SK-N-SH (cell line): ENCODE data around the gene HCAR2. TPM values are rescaled to one million over a fixed set of nuclear protein-coding genes. Genes with fewer than 3 reads are reported as not detected.

ENCODE experiments used
- CTCF ChIA-PET: fragments of 300-600, 350-600 bp; formaldehyde crosslinking; extraction: SDS; loops from one replicate; lab custom pipeline; 2021; lab: Yijun Ruan, JAX
- POLR2A ChIA-PET: fragments of 350-600 bp; sonication (Branson Sonifier 250); formaldehyde crosslinking; extraction: SDS; loops from one replicate; lab custom pipeline; 2020; ENCODE audit warnings: antibody characterized with exemption, inconsistent platforms; lab: Yijun Ruan, JAX
- DNase-seq: peaks from one replicate; pipeline ENCODE4 v3.0.0; 2012
- H2AFZ ChIP-seq: fragments of 200-600 bp; sonication (generic); 2 replicates; pipeline ENCODE4 v1.8.1; 2016; ENCODE audit warnings: antibody characterized with exemption, mild to moderate bottlenecking, low read depth
- H3F3A ChIP-seq: fragments of 200-600 bp; sonication (generic); replicated peaks from 2 replicates; pipeline ENCODE3; 2016; ENCODE audit warnings: antibody characterized with exemption, mild to moderate bottlenecking; ENCODE audit not compliant: insufficient read depth
- H3K27ac ChIP-seq, 2 experiments: fragments of 200-500 bp in 1 of 2; fragments of 200-600 bp in 1 of 2; sonication (Bioruptor generic) in 1 of 2; sonication (generic), shearing (Covaris generic) in 1 of 2; 2 replicates each; pipeline versions ENCODE4 v1.5.1 to v1.6.1; 2014 to 2016; ENCODE audit warnings: low read depth in 2 of 2, inconsistent platforms in 1 of 2, low read length in 1 of 2, mild to moderate bottlenecking in 1 of 2, mixed read lengths in 1 of 2
- H3K27me3 ChIP-seq: fragments of 200-600 bp; sonication (generic), shearing (Covaris generic); 2 replicates; pipeline ENCODE4 v1.6.1; 2016; ENCODE audit warnings: mixed run types; ENCODE audit not compliant: insufficient read depth
- H3K36me3 ChIP-seq, 2 experiments: fragments of 200-500 bp in 1 of 2; fragments of 200-600 bp in 1 of 2; sonication (Bioruptor generic) in 1 of 2; sonication (generic) in 1 of 2; replicated peaks in 1 of 2; 2 replicates each; pipeline versions ENCODE3 to v1.5.1; 2014 to 2016; ENCODE audit warnings: low read length in 1 of 2, mild to moderate bottlenecking in 1 of 2; ENCODE audit not compliant: insufficient read depth in 2 of 2, control insufficient read depth in 1 of 2
- H3K4me1 ChIP-seq, 2 experiments: fragments of 200-500 bp in 1 of 2; fragments of 200-600 bp in 1 of 2; sonication (Bioruptor generic) in 1 of 2; sonication (generic), shearing (Covaris generic) in 1 of 2; 2 replicates each; pipeline versions ENCODE4 v1.5.1 to v1.6.1; 2014 to 2016; ENCODE audit warnings: low read depth in 1 of 2, low read length in 1 of 2, mixed run types in 1 of 2; ENCODE audit not compliant: insufficient read depth in 2 of 2, control insufficient read depth in 1 of 2
- H3K4me2 ChIP-seq: fragments of 200-600 bp; sonication (generic), shearing (Covaris generic); 2 replicates; pipeline ENCODE4 v1.6.1; 2017; ENCODE audit warnings: mixed run types
- H3K4me3 ChIP-seq, 2 experiments: fragments of 200-500 bp in 1 of 2; fragments of 200-600 bp in 1 of 2; sonication (Bioruptor generic) in 1 of 2; sonication (generic), shearing (Covaris generic) in 1 of 2; 2 replicates each; pipeline versions ENCODE4 v1.5.1 to v1.8.1; 2014 to 2016; ENCODE audit warnings: low read depth in 2 of 2, inconsistent platforms in 1 of 2, low read length in 1 of 2, mild to moderate bottlenecking in 1 of 2, mixed read lengths in 1 of 2, moderate library complexity in 1 of 2
- H3K79me2 ChIP-seq: fragments of 200-600 bp; sonication (generic); 2 replicates; pipeline ENCODE4 v1.8.1; 2017; ENCODE audit warnings: mild to moderate bottlenecking; ENCODE audit not compliant: insufficient read depth
- H3K9ac ChIP-seq: fragments of 200-600 bp; sonication (generic); 2 replicates; pipeline ENCODE4 v1.6.1; 2017; ENCODE audit warnings: mixed run types
- H3K9me2 ChIP-seq: fragments of 200-600 bp; sonication (generic); 2 replicates; pipeline ENCODE4 v1.6.1; 2017; ENCODE audit warnings: mixed run types
- H3K9me3 ChIP-seq: fragments of 200-600 bp; sonication (generic); 2 replicates; pipeline ENCODE4 v1.6.1; 2017; ENCODE audit warnings: mixed run types, mild to moderate bottlenecking, moderate library complexity
- H4K20me1 ChIP-seq: fragments of 200-600 bp; sonication (generic); 2 replicates; pipeline ENCODE4 v1.6.1; 2017; ENCODE audit warnings: mild to moderate bottlenecking, mixed run types; ENCODE audit not compliant: insufficient read depth
- CHD2 ChIP-seq: fragments of 150-350 bp; IDR thresholded peaks from 2 replicates; pipeline ENCODE4 v1.6.1; 2018; ENCODE audit warnings: low read length; ENCODE audit not compliant: partially characterized antibody
- EZH2phosphoT487 ChIP-seq: fragments of 200-600 bp; sonication (generic); IDR thresholded peaks from 2 replicates; pipeline ENCODE4 v1.6.1; 2017; ENCODE audit warnings: low read depth, mixed run types, mild to moderate bottlenecking, antibody characterized with exemption, moderate library complexity, borderline replicate concordance
- FOXJ3 ChIP-seq: sonication (generic); formaldehyde crosslinking; IDR thresholded peaks from 2 replicates; pipeline ENCODE4 v1.5.1; 2020; ENCODE audit warnings: mild to moderate bottlenecking, missing genetic modification reagents
- GABPA ChIP-seq: IDR thresholded peaks from 2 replicates; pipeline ENCODE4 v1.4.0; 2012; ENCODE audit warnings: low read depth, mild to moderate bottlenecking
- GATA2 ChIP-seq: sonication (generic); formaldehyde crosslinking; IDR thresholded peaks from 2 replicates; pipeline ENCODE4 v1.5.0; 2020; ENCODE audit warnings: mild to moderate bottlenecking, missing genetic modification reagents
- JUND ChIP-seq: IDR thresholded peaks from 2 replicates; pipeline ENCODE4 v1.4.0; 2012
- MEF2A ChIP-seq: IDR thresholded peaks from 2 replicates; pipeline ENCODE4 v1.4.0; 2012; ENCODE audit warnings: low read depth, borderline replicate concordance
- MXI1 ChIP-seq: IDR thresholded peaks from 2 replicates; pipeline ENCODE4 v1.6.1; 2012; ENCODE audit warnings: mild to moderate bottlenecking, low read depth, low read length, improper control_type of control experiment
- NRF1 ChIP-seq: IDR thresholded peaks from 2 replicates; pipeline ENCODE4 v1.6.1; 2012; ENCODE audit warnings: low read depth, mild to moderate bottlenecking, low read length
- RAD21 ChIP-seq: IDR thresholded peaks from 2 replicates; pipeline ENCODE4 v1.6.1; 2012; ENCODE audit warnings: mild to moderate bottlenecking, low read length
- RCOR1 ChIP-seq: fragments of 150-350 bp; IDR thresholded peaks from 2 replicates; pipeline ENCODE4 v1.6.1; 2017; ENCODE audit warnings: antibody characterized with exemption, low read length
- RXRA ChIP-seq: IDR thresholded peaks from 2 replicates; pipeline ENCODE4 v1.4.0; 2012; ENCODE audit warnings: low read depth, mild to moderate bottlenecking, borderline replicate concordance
- SIN3A ChIP-seq: IDR thresholded peaks from 2 replicates; pipeline ENCODE4 v1.6.1; 2012; ENCODE audit warnings: low read depth, mild to moderate bottlenecking, low read length, moderate library complexity, borderline replicate concordance
- TCF12 ChIP-seq: IDR thresholded peaks from 2 replicates; pipeline ENCODE4 v1.4.0; 2012
- YY1 ChIP-seq: IDR thresholded peaks from 2 replicates; pipeline ENCODE4 v1.4.0; 2012; ENCODE audit warnings: low read depth, mild to moderate bottlenecking
- WGBS: methylation state at CpG from one replicate; pipeline ENCODE4 v1.1.6; 2017; ENCODE audit warnings: low lambda C conversion rate; 5-methylcytosine and 5-hydroxymethylcytosine counted together
- polyA plus RNA-seq, 3 experiments: library from polyadenylated mRNA; depleted of rRNA; stranded (reverse); fragments of >200 nt; gene quantifications; 2 replicates each; pipeline ENCODE4 v1.2.3, GENCODE V29; 2012
- TF ChIP-seq, protein P1 (sequence below): IDR thresholded peaks from 2 replicates; pipeline ENCODE4 v1.6.1; 2012; ENCODE audit warnings: mild to moderate bottlenecking, low read depth, low read length, moderate library complexity
- TF ChIP-seq, protein P2 (sequence below): fragments of 150-350 bp; IDR thresholded peaks from 2 replicates; pipeline ENCODE4 v1.6.1; 2017; ENCODE audit warnings: antibody characterized with exemption, low read length, low read depth, borderline replicate concordance
- TF ChIP-seq, protein P3 (sequence below): IDR thresholded peaks from 2 replicates; pipeline ENCODE4; 2012
- TF ChIP-seq, protein P4 (sequence below): IDR thresholded peaks from 2 replicates; pipeline ENCODE4 v1.4.0; 2012; ENCODE audit warnings: low read depth, borderline replicate concordance
- TF ChIP-seq, protein P5 (sequence below): fragments of 200-600 bp; sonication (generic); IDR thresholded peaks from 2 replicates; pipeline ENCODE4 v1.6.1; 2017; ENCODE audit warnings: antibody characterized with exemption, mild to moderate bottlenecking, moderate library complexity

The HCAR2 gene
- polyA plus RNA-seq, 1 of the 3 experiments (the other 2 are of a cell fraction) = not detected

DNA sequence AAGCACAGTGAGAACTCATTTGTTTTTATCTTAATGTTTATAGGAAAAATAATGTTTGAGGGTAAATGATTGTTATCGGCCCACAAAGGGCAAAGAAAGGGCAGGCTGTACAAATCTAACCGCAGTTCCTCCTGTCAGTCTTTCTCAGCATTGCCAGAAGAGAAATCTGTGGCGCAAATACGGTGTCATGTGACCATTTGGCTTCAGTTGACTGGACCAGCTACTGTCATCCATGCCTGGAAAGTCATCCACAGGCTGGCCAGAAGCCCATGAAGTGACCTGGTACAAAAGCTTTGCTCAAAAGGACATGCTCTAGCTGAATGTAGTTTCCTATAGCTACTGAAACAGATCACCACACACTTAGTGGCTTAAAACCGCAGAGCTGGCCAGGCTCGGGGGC, 43.6 kb downstream of the HCAR2 start:
- TF ChIP-seq, protein P1, sequence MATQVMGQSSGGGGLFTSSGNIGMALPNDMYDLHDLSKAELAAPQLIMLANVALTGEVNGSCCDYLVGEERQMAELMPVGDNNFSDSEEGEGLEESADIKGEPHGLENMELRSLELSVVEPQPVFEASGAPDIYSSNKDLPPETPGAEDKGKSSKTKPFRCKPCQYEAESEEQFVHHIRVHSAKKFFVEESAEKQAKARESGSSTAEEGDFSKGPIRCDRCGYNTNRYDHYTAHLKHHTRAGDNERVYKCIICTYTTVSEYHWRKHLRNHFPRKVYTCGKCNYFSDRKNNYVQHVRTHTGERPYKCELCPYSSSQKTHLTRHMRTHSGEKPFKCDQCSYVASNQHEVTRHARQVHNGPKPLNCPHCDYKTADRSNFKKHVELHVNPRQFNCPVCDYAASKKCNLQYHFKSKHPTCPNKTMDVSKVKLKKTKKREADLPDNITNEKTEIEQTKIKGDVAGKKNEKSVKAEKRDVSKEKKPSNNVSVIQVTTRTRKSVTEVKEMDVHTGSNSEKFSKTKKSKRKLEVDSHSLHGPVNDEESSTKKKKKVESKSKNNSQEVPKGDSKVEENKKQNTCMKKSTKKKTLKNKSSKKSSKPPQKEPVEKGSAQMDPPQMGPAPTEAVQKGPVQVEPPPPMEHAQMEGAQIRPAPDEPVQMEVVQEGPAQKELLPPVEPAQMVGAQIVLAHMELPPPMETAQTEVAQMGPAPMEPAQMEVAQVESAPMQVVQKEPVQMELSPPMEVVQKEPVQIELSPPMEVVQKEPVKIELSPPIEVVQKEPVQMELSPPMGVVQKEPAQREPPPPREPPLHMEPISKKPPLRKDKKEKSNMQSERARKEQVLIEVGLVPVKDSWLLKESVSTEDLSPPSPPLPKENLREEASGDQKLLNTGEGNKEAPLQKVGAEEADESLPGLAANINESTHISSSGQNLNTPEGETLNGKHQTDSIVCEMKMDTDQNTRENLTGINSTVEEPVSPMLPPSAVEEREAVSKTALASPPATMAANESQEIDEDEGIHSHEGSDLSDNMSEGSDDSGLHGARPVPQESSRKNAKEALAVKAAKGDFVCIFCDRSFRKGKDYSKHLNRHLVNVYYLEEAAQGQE = no peak
- TF ChIP-seq YY1 = no peak
- TF ChIP-seq GATA2 = no peak
- no peak for TF ChIP-seq TCF12
- TF ChIP-seq MEF2A = no peak
- TF ChIP-seq EZH2phosphoT487 = no peak
- no peak for TF ChIP-seq RXRA
- no peak for TF ChIP-seq RAD21
- TF ChIP-seq GABPA = no peak
- TF ChIP-seq FOXJ3 (CRISPR knock-in tag) = no peak
- no peak for TF ChIP-seq SIN3A
- TF ChIP-seq, protein P2, sequence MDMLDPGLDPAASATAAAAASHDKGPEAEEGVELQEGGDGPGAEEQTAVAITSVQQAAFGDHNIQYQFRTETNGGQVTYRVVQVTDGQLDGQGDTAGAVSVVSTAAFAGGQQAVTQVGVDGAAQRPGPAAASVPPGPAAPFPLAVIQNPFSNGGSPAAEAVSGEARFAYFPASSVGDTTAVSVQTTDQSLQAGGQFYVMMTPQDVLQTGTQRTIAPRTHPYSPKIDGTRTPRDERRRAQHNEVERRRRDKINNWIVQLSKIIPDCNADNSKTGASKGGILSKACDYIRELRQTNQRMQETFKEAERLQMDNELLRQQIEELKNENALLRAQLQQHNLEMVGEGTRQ = no peak
- TF ChIP-seq, protein P3, sequence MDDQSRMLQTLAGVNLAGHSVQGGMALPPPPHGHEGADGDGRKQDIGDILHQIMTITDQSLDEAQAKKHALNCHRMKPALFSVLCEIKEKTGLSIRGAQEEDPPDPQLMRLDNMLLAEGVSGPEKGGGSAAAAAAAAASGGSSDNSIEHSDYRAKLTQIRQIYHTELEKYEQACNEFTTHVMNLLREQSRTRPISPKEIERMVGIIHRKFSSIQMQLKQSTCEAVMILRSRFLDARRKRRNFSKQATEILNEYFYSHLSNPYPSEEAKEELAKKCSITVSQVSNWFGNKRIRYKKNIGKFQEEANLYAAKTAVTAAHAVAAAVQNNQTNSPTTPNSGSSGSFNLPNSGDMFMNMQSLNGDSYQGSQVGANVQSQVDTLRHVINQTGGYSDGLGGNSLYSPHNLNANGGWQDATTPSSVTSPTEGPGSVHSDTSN = no peak
- no peak for TF ChIP-seq MXI1
- TF ChIP-seq JUND = no peak
- H3K27ac ChIP-seq = no peak overlapping the region
- WGBS = 91% methylated on average over 6 of the region's 6 CpGs

DNA sequence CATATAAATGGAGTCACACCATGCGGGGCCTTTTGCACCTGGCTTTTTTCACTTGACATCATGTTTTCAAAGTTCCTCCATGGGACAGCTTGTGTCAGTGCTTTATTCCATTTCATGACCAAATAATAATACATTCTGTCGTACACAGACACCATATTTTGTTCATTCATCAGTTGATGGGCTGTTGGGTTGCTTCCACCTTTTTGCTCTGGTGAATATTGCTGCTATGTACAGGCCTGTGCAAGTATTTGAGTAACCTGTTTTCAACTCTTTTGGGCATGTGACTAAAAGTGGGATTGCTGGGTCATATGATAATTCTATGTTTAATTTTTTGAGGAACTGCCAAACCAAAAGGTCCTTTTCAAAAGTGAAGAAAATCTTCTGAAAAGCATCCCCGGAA, 46.9 kb downstream of the HCAR2 start:
- Histone ChIP-seq H3K27ac (no peak overlapping the region), H3K9me2 (no peaks in the 10 kb centered on the region), H3K4me2 (no peak overlapping the region), H3F3A (no peaks in the 10 kb centered on the region), H3K4me1 (no peaks in the 10 kb centered on the region), H4K20me1 (no peaks in the 10 kb centered on the region), H3K9me3 (no peaks in the 10 kb centered on the region), H3K9ac (no peak overlapping the region), H3K36me3 (no peaks in the 10 kb centered on the region), H3K79me2 (no peaks in the 10 kb centered on the region), H3K27me3 (no peaks in the 10 kb centered on the region), H2AFZ (no peak overlapping the region), H3K4me3 (no peak overlapping the region)
- CTCF ChIA-PET = no interaction called here
- 89% methylated on average over 3 of the region's 3 CpGs for WGBS
- POLR2A ChIA-PET = no interaction called here
- DNase-seq = no peak
- no peak for TF ChIP-seq NRF1
- no peak for TF ChIP-seq CHD2
- TF ChIP-seq, protein P4, sequence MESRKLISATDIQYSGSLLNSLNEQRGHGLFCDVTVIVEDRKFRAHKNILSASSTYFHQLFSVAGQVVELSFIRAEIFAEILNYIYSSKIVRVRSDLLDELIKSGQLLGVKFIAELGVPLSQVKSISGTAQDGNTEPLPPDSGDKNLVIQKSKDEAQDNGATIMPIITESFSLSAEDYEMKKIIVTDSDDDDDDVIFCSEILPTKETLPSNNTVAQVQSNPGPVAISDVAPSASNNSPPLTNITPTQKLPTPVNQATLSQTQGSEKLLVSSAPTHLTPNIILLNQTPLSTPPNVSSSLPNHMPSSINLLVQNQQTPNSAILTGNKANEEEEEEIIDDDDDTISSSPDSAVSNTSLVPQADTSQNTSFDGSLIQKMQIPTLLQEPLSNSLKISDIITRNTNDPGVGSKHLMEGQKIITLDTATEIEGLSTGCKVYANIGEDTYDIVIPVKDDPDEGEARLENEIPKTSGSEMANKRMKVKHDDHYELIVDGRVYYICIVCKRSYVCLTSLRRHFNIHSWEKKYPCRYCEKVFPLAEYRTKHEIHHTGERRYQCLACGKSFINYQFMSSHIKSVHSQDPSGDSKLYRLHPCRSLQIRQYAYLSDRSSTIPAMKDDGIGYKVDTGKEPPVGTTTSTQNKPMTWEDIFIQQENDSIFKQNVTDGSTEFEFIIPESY = no peak
- no peak for TF ChIP-seq RAD21
- no peak for TF ChIP-seq YY1
- no peak for TF ChIP-seq SIN3A
- TF ChIP-seq TCF12 = no peak
- TF ChIP-seq, protein P5, sequence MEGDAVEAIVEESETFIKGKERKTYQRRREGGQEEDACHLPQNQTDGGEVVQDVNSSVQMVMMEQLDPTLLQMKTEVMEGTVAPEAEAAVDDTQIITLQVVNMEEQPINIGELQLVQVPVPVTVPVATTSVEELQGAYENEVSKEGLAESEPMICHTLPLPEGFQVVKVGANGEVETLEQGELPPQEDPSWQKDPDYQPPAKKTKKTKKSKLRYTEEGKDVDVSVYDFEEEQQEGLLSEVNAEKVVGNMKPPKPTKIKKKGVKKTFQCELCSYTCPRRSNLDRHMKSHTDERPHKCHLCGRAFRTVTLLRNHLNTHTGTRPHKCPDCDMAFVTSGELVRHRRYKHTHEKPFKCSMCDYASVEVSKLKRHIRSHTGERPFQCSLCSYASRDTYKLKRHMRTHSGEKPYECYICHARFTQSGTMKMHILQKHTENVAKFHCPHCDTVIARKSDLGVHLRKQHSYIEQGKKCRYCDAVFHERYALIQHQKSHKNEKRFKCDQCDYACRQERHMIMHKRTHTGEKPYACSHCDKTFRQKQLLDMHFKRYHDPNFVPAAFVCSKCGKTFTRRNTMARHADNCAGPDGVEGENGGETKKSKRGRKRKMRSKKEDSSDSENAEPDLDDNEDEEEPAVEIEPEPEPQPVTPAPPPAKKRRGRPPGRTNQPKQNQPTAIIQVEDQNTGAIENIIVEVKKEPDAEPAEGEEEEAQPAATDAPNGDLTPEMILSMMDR = no peak
- TF ChIP-seq RCOR1 = no peak

More for the DNA sequence above, 43.6 kb downstream of the HCAR2 start:
- no peaks in the 10 kb centered on the region for H3F3A ChIP-seq
- H3K4me2 ChIP-seq = no peak overlapping the region
- no peaks in the 10 kb centered on the region for H4K20me1 ChIP-seq
- H3K9ac ChIP-seq = no peak overlapping the region
- no peak overlapping the region for H2AFZ ChIP-seq
- DNase-seq = no peak
- H3K9me3 ChIP-seq = no peaks in the 10 kb centered on the region
- no peak overlapping the region for H3K4me3 ChIP-seq
- H3K36me3 ChIP-seq = no peaks in the 10 kb centered on the region
- no peaks in the 10 kb centered on the region for H3K4me1 ChIP-seq
- H3K79me2 ChIP-seq = no peaks in the 10 kb centered on the region
- ChIA-PET CTCF (interaction anchor here (1.5 kb wide), 1 partner anchor 22 kb away, joined by 4 read pairs; no protein-coding TSS in a partner anchor), POLR2A (no interaction called here)
- no peaks in the 10 kb centered on the region for H3K27me3 ChIP-seq
- H3K9me2 ChIP-seq = no peaks in the 10 kb centered on the region
